Measurements from ENCODE around the gene C20orf141.
"Not testable (repeated sequence)": the region's sequence is repeated elsewhere in the genome, so short reads cannot be mapped to it uniquely, and the experiment has no call there.

Gene C20orf141

DNA sequence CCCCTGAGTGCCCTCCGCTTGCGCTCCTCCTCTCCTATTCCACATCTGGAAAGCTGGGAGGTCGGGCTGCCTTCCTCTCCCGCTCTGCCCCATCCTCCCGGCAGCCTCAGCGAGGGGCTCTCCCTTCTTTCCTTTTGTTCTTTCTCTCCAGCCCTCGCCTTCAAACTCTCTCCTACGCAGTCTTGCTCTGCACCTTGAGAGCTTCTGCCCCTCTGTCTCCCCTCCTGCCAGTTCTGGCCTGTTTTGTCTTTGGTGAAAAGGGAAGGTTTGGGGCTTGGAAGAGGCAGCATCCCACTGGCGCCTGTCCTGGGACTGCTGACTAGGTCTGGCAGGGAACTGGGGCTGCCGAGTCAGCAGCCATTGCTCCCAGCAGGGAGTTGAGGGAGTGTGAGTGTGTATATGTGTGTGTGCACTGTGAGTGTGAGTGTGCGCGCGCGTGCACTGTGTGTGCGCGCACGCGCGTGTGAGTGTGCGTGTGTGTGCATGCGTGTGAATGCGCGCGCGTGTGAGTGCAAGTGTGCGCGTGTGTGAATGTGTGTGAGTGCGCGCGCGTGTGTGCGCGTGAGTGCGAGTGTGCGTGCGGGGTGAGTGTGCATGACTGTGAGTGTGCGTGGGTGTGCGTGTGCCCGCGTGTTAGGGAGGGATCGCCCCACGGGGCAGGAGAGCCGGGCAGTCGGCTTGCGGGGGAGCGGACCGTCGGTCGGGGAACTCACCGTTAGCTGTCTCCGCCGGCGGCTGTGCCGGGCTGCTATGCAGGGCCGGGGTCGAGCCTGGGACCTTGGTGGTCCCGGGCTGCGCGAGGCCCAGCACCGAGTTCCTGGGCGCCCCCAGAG is 14.9 kb upstream of the C20orf141 start:
- DNase-seq = no peak

DNA sequence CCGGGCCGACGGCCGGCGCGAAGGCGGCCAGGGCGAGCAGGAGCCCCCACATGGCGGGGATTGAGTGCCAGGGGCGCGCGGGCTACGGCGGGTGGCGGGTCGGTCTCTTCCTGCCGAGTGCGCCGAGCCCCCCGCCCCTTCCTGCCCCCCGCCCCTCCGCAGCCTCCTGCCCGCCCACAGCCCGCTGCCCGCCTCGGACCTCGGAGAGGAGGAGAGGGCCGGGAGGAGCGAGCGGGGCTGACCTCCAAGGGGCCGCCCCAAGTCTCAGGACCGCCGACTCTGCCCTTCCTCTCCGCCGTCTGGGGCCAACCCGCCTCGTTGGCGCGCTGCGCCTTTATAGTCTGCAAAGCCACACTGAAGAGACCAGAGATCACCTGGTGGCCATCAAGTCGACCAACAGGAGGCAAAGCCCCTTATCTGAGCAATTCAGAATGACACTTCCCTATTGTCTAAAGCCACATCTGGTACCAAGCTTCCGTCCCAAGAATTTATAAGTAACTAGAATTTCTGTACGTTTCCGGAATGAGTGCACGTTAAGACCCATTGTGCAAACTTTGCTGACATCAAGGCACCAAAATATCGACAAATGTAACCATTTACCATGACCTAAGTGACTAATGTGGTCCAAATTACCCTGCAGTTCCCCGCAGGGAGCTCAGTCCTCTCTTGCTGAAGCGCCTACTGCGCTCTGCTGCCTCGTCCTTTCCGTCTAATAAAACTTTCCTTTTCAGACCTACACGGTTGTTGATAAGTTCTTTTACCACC is 14.1 kb upstream of the C20orf141 start, which contains the start of gene CPXM1:
CPXM1 (minus strand) TSS at position 107 of the 765 bp plus-strand sequence; CDS start at position 52, 55 bp downstream.
- DNase-seq = no peak

DNA sequence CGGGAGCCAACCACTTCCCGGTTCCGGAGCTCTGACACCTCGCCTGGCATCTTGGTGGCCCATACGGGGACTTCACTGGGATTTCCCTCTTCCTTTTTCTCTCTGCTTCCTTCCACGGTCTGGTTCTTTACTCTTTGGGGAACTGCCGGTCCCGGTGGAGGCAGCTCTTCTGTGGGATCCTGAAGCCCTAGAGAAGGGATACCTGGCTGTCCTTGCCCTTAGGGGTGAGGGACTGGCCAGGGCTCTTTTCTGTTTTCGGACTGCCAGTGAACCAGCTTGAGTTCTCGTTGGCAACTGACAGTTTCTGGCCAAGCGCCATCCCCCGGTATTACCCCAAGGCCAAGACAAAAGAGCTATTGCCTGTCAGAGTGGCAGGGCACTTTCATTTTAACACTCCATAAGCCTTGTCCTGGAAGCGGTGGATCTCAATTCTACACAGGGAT is 13.5 kb upstream of the C20orf141 start:
- no peak for DNase-seq

DNA sequence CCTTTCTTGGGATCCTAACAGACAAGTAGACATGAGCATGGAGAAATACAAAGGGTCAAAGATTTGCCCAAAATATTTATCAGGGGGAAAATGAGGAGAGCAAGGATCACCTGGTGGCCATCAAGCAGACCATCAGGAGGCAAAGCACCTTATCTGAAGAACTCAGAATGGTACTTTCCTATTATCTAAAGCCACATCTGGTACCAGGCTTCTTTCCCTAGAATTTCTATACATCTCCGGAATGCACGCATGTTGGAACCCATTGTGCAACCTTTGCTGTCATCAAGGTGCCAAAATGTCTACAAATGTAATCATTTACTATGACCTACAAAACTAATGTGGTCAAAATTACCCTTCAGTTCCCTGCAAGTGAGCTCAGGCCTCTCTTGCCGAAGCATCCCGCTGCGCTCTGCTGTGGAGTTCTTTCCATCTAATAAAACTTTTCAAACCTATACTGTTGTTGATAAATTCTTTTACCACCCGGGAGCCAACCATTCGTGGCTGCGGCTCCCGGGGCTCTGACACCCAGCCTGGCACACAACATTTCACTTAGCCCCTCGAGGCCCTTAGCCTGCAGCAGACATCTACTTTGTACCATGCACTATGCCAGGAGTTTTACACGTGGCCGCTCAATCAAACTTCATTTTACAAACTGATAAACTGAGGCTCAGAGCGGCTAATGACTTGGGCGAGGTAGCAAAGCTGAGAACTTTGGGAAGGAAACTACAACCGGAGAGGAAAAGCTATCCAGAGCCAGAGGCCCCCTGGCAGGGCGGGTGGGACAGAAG is 10.6 kb upstream of the C20orf141 start:
- no peak for DNase-seq

DNA sequence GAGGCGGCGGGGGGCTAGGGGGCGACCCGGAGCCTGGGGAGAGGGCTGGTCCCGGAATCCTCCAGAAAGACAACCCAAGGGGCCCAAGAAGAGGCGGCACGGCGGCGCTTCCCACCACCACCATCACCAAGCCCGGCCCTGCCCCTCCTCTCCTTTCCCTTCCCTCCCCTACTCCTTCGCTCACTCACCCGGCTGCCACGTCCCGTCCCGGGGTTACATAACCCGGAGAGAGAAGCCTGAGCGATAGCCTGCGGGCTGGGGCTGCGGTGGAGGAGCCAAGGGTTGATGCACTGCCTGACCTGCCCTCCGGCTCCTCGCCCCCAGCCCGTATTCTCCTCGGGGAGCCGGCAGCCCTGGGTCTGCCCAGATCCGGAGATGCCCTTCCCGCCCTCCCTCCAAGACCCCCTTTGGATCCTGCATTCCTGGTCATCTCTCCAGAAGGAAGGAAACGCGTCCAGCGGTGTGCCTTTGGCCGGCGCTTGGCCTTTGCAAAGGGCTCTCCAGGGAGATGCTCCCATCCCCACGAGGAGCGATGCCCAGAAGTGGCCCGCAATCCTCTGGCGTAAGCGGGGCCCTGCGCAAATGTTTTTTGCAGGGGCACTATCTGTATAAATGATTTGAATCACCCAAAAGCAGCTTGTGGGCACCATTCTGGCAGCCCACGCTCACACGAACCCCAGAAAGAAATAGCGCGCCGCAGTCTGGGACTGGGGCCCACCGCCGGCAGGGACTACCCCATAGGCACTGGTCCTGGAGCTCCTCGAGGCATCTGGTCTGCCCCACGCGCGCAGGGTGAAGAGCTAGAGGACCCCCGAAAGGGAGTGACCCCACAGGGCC is 9.7 kb upstream of the C20orf141 start:
- DNase-seq = no peak

DNA sequence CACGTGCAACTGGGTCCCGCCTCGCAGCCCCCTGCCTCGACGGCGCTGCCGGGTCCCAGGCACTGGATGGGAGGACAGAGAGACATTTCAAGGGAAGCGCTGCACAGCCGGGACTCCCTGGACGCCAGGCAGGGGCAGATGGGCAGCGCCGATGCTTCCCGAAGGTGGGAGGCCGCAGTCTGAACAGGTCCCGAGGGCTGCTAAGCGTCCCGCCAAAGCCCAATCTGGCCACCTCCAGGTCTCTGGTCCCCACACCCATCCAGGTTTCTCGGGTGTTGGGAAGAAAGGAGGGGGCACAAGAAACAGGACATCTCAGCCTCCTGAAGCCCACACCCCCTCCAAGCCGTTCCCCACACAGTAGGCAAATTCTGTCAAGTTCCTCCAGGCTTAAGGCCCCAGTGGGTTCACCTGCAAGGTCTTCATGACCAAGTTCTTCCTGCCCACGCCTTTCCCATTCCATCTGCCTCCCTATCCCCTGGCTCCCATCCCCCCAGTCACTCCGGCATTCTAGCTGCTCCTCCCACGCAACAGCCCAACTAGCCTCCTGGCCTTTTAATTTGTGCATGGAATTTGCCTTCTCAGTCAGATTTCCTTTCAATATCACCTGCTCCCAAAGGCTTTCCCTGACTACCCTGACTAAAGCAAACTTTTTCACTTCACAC is 9.0 kb upstream of the C20orf141 start:
- no peak for DNase-seq

DNA sequence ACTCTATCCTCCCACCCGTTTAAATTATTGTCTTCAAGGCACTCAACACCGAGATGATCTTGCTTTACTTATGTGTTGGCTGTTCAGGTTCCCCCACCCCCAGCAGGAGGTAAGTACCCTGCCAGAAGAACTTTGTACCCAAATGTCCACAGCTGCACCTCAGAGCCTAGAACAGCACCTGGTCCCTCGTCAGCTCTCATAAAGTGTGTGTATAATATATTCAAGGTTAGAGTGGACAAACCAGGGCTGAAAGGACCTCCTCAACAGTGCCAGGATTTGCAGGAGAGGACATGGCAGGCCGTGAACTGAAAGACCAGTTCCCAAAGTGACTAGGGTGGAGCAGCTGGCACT is 8.5 kb upstream of the C20orf141 start:
- DNase-seq = no peak

DNA sequence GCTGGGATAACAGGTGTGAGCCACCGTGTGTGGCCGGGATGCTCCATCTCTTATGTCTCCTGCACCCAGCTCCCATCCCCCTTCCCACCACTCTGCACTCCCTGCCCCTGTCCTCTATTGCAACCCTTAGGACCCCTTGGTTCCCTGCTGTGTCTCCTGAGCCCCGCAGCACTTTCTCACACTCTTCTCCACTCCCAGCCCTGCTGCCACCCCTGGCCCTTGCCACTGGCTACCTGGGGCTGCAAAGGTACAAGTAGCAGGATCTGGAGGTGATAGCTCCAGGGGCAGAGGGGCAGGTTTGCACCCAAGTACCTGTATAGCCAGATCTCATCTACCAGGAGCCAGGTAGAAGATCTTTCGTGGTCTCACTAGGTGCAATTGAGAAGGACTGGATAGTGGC is 7.8 kb upstream of the C20orf141 start:
- no peak for DNase-seq

DNA sequence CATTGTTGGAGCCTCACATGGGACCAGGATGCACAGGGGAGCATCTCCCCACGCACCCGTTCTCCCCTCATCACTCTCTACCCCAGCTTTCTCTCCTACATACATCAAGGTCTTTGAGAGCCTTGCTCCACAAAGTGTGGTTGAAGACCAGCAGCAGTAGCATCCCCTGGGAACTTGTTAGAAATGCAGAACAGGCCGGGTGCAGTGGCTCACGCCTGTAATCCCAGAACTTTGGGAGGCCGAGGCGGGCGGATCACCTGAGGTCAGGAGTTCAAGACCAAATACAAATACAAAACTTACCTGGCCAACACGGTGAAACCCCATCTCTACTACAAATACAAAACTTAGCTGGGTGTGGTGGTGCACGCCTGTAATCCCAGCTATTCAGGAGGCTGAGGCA is 6.9 kb upstream of the C20orf141 start:
- not testable (repeated sequence) for DNase-seq

DNA sequence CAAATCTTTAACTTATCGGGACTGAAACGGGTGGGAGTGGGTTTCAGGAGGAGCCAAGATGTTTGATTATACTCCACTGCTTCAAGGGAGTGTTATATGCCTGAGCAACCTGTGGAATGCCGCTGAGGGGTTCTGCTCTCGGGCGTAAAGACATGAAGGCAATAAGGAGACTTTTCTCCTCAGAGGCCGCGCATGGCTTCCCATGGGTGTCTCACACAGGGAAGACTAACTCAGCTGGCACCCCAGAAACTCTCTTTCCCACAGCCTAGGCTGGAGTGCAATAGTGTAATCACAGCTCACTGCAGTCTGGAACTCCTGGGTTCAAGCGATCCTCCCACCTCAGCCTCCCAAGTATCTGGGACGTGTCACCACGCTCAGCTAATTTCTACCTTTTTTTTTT is 5.1 kb upstream of the C20orf141 start:
- no peak for DNase-seq

DNA sequence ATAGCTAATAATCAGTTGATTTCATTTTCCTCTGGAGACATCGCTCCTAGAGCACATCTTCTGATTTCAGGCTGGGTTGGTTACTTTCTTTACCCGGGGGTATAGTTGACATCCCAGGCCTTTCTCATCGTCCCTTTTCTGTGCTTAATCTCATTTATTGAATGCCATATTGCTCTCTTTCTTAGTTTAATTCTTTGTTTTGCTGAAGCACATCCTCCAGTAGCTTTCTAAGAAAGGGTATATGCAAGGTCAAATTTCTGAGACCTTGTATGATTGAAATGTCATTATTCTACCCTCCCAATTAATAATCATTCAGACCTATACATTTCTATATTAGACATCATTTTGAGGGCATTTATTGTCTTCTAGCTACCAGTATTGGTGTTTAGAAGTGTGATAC is 2.6 kb upstream of the C20orf141 start:
- DNase-seq = no peak

DNA sequence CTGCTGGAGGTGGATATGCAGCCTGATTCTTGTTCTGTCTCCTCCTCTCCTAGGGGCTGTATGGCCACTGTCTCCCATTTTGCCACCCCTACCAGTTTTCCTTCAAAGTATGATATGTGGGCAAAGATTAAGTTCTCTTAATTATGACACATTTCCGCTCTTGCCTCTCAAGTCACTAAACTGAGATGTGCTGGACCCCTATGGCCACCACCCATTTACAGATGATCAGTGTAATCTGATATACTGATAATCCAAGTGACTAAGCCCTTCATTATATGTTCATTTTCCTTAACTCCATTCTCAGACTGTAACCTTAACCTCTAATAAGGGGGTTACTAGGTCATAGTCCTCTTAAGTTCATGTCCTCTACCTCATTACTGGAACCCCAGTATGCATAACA is 711 bp upstream of the C20orf141 start:
- DNase-seq = no peak

DNA sequence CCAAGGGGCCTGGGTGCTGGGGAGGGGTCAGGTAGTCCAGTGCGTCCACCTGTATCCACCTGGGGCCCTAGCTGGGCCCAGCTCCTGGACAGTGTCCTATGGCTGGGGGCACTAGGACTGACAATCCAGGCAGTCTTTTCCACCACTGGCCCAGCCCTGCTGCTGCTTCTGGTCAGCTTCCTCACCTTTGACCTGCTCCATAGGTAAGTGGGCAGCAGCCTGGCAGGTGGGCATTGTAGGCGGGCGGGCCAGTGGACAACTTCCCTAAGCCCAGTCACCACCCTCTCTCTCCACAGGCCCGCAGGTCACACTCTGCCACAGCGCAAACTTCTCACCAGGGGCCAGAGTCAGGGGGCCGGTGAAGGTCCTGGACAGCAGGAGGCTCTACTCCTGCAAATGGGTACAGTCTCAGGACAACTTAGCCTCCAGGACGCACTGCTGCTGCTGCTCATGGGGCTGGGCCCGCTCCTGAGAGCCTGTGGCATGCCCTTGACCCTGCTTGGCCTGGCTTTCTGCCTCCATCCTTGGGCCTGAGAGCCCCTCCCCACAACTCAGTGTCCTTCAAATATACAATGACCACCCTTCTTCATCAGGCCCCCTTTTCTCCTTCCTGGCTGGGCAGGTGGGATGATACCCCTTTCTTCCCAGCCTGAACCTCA is 584 bp downstream of the C20orf141 start:
- DNase-seq = no peak

DNA sequence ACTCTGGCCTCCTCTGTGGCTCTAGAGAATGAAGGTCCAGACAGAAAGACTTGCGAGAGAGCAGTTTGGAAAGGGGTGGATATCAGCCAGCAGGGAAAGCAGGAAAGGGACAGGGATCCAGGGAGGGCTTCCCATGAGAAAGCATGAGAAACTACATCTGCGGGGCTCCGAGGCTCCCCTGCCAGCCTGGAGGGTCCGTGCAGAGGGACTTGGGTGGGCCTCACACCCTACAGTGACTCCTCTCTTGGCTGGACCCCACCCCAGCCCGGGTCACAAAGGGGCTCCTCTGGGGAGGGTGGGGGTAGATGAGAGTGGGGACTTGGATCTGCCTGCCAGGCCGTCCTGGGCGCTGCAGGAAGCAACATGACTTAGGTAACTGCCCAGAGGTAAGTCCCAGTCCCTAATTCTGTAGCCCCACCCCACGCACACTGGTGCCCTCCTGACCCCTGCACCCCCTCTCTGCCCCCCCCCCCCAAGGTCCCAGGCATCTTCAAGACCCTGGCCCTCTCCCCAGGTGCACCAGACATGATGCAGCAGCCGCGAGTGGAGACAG is 1.3 kb downstream of the C20orf141 start, which contains the start of gene TMEM239:
TMEM239 (plus strand) TSS at position 335 of the 553 bp plus-strand sequence; CDS start at position 526, 191 bp downstream.
- DNase-seq = no peak

DNA sequence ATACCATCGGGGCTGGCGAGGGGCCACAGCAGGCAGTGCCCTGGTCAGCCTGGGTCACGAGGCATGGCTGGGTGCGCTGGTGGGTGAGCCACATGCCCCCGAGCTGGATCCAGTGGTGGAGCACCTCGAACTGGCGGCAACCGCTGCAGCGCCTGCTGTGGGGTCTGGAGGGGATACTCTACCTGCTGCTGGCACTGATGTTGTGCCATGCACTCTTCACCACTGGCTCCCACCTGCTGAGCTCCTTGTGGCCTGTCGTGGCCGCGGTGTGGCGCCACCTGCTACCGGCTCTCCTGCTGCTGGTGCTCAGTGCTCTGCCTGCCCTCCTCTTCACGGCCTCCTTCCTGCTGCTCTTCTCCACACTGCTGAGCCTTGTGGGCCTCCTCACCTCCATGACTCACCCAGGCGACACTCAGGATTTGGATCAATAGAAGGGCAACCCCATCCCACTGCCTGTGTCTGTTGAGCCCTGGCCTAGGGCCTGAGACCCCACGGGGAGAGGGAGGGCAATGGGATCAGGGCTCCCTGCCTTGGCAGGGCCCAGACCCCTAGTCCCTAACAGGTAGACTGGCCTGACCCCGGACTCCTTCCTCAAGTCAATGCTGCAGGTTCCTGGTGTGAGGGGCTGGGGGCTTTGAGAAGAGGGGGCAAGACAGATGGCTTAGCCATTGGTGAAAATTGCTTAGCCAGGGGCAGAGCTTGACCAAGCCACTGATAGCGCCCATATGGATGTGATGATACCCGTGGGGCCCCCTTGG is 2.0 kb downstream of the C20orf141 start:
- no peak for DNase-seq

DNA sequence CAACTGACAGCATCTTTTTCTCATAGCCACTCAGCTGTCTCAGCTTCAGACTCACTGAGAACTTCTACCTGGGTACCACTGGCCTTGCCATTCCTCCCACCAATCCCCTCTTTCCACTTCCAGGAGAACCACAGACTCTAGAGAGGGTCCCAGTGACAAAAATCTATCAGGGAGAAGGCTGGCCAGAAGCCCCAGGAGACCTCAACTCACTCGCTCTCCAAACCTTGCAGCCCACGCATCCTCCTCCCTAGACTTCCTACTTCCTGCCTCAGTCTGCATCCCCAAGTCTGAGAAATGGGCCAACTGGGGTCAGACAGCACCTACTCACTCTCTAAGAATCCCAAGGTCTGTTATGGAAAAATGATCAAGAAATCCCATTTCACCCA is 2.5 kb downstream of the C20orf141 start:
- DNase-seq = no peak

DNA sequence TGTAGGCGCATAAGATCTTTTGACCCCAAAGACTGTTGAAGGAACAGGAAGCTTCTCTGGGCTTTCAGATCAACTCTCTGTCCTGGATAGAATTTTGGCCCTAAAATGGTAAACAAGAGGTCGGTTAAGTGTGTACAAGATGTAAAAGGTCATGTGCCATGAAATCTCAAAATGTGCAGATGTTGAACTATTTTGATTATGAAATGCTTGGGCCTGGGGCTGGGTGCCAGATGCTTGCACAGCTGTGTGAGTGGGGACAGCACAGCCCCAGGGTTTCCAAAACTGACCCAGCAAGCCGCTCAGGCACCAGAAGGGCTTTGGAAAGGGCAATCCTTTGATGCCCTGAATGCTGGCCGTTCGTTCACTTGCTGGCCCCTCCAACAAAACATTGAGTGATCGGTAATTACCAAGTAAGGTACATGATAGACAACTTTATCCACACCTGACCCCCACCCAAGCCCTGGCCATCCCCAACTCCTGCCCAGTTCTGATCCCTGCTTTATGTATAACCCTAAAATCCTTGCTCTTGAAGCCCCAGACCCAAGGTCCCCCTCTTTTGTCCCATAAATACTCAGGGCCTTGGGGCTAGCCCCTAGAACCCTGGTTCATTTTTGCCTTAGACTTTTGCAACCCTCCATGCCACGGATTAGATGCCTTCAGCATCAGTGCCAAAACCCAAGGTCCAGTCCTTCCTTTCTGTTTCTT is 3.3 kb downstream of the C20orf141 start:
- DNase-seq = no peak

DNA sequence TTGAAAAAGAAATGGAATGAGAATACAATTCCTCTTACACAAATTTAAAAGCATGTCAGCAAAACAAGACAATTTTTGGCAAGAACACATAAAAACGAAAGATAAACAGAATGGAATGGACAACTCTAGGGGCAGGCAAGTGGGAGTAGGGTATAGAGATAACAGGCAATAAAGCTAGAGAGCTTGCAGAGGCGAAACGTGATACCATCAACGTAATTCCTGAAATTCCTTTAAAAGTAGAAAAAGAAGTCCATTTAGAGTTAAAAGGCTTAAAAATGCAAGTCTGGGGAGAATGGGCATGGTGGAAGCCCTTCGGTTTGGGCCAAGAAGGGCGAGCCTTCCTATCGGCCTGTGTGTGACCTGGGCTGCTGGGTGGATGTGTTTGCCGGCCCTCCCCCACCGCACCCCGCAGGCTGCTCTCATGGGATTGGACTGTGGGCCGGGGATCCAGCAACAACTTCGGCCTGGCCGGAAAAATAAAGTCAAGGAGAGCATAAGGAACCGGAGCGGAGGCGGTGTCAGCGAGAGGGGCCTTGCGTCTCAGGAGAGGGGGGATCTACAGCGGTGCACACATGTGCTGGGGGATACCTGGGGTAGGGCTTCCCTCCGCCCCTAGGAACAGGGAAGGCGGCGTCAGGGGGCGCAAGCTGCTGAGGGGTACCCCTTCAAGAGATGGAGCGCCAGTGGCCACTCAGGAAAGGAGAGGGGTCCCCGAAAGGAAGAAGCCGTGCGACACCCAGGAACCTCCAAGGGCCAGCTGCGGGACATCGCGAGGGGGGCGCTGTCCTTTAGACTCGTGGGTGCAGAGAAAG is 5.5 kb downstream of the C20orf141 start:
- no peak for DNase-seq

Data from effector CD4-positive, alpha-beta T cell (primary cell).